Mesenchymal stem cell (in vitro differentiated cells and primary cell): Measurements from ENCODE around the gene TRIM58.

Experiments
- DNase-seq: peaks from one replicate; pipeline ENCODE4 v3.0.0-alpha.2; 2013
- H2AFZ ChIP-seq: one replicate; pipeline ENCODE4 v1.6.1; 2013; ENCODE audit warnings: low read depth, mild to moderate bottlenecking, control low read depth, inconsistent platforms, low read length, moderate library complexity
- H2AK5ac ChIP-seq: 2 replicates; pipeline ENCODE4 v1.6.1; 2013; ENCODE audit warnings: low read length, moderate library complexity, mild to moderate bottlenecking, inconsistent platforms; ENCODE audit not compliant: severe bottlenecking
- H2BK120ac ChIP-seq: one replicate; pipeline ENCODE4 v1.6.1; 2013; ENCODE audit warnings: low read depth, mild to moderate bottlenecking, inconsistent platforms, low read length, moderate library complexity
- H2BK12ac ChIP-seq, 2 experiments: one replicate each; pipeline ENCODE4 v1.6.1; 2013; ENCODE audit warnings: inconsistent platforms in 2 of 2, low read length in 2 of 2, mild to moderate bottlenecking in 2 of 2, moderate library complexity in 2 of 2, control low read depth in 1 of 2
- H2BK15ac ChIP-seq: one replicate; pipeline ENCODE4 v1.6.1; 2013; ENCODE audit warnings: mild to moderate bottlenecking, low read depth, inconsistent platforms; ENCODE audit not compliant: poor library complexity, severe bottlenecking
- H2BK5ac ChIP-seq: 2 replicates; pipeline ENCODE4 v1.6.1; 2013; ENCODE audit warnings: low read depth, mild to moderate bottlenecking, low read length, control low read depth, inconsistent platforms; ENCODE audit not compliant: poor library complexity, severe bottlenecking
- H3K14ac ChIP-seq, 2 experiments: one replicate each; pipeline ENCODE4 v1.6.1; 2013; ENCODE audit warnings: inconsistent platforms in 2 of 2, low read length in 2 of 2, control low read depth in 1 of 2, mild to moderate bottlenecking in 1 of 2, moderate library complexity in 1 of 2
- H3K18ac ChIP-seq, 2 experiments: one replicate each; pipeline ENCODE4 v1.6.1; 2013; ENCODE audit warnings: inconsistent platforms in 2 of 2, low read length in 2 of 2, control low read depth in 1 of 2, low read depth in 1 of 2, mild to moderate bottlenecking in 1 of 2
- H3K23ac ChIP-seq, 2 experiments: one replicate each; pipeline ENCODE4 v1.6.1; 2013; ENCODE audit warnings: inconsistent platforms in 2 of 2, low read length in 2 of 2, mild to moderate bottlenecking in 2 of 2, moderate library complexity in 2 of 2, control low read depth in 1 of 2
- H3K27ac ChIP-seq: 2 replicates; pipeline ENCODE4 v1.5.1; 2013; ENCODE audit warnings: mild to moderate bottlenecking, moderate library complexity, low read length, control low read depth, inconsistent platforms; ENCODE audit not compliant: poor library complexity, severe bottlenecking
- H3K27me3 ChIP-seq, 2 experiments: 2 replicates each; pipeline versions ENCODE4 v1.6.1 to v1.7.0; 2013; ENCODE audit warnings: low read length in 2 of 2, mild to moderate bottlenecking in 2 of 2, moderate library complexity in 2 of 2, control low read depth in 1 of 2, inconsistent platforms in 1 of 2; ENCODE audit not compliant: control insufficient read depth in 1 of 2, insufficient read depth in 1 of 2
- H3K36me3 ChIP-seq, 2 experiments: 2 replicates each; pipeline versions ENCODE4 v1.6.1 to v1.7.0; 2013; ENCODE audit warnings: low read length in 2 of 2, control low read depth in 1 of 2, inconsistent platforms in 1 of 2, low read depth in 1 of 2, mild to moderate bottlenecking in 1 of 2; ENCODE audit not compliant: insufficient read depth in 2 of 2, control insufficient read depth in 1 of 2
- H3K4ac ChIP-seq, 2 experiments: one replicate each; pipeline ENCODE4 v1.6.1; 2013; ENCODE audit warnings: inconsistent platforms in 2 of 2, low read length in 2 of 2, mild to moderate bottlenecking in 2 of 2, moderate library complexity in 2 of 2, control low read depth in 1 of 2, low read depth in 1 of 2
- H3K4me1 ChIP-seq: 2 replicates; pipeline ENCODE4 v1.6.1; 2013; ENCODE audit warnings: low read depth, low read length, control low read depth; ENCODE audit not compliant: control insufficient read depth, insufficient read depth
- H3K4me2 ChIP-seq: 2 replicates; pipeline ENCODE4 v1.6.1; 2013; ENCODE audit warnings: low read length, mild to moderate bottlenecking, inconsistent platforms; ENCODE audit not compliant: poor library complexity, severe bottlenecking
- H3K4me3 ChIP-seq, 2 experiments: 2 replicates each; pipeline versions ENCODE4 v1.5.1 to v1.7.0; 2013; ENCODE audit warnings: low read length in 2 of 2, mild to moderate bottlenecking in 2 of 2, control low read depth in 1 of 2, low read depth in 1 of 2; ENCODE audit not compliant: insufficient read depth in 1 of 2
- H3K79me1 ChIP-seq: replicated peaks from 2 replicates; pipeline ENCODE4 v1.6.1; 2013; ENCODE audit warnings: mild to moderate bottlenecking, control low read depth, low read length, inconsistent platforms; ENCODE audit not compliant: poor library complexity, severe bottlenecking
- H3K9ac ChIP-seq: 2 replicates; pipeline ENCODE4 v1.7.0; 2013; ENCODE audit warnings: mild to moderate bottlenecking, low read length, moderate library complexity
- H3K9me3 ChIP-seq: 2 replicates; pipeline ENCODE4 v1.7.0; 2013; ENCODE audit warnings: mild to moderate bottlenecking, low read length; ENCODE audit not compliant: control insufficient read depth
- H4K8ac ChIP-seq: one replicate; pipeline ENCODE4 v1.6.1; 2013; ENCODE audit warnings: inconsistent platforms, mild to moderate bottlenecking, low read length, moderate library complexity
- H4K91ac ChIP-seq: one replicate; pipeline ENCODE4 v1.6.1; 2013; ENCODE audit warnings: mild to moderate bottlenecking, low read length, inconsistent platforms
- WGBS: methylation state at CpG from one replicate; pipeline ENCODE4 v1.1.7; 2013; ENCODE audit warnings: mixed read lengths; 5-methylcytosine and 5-hydroxymethylcytosine counted together

The TRIM58 gene

DNA sequence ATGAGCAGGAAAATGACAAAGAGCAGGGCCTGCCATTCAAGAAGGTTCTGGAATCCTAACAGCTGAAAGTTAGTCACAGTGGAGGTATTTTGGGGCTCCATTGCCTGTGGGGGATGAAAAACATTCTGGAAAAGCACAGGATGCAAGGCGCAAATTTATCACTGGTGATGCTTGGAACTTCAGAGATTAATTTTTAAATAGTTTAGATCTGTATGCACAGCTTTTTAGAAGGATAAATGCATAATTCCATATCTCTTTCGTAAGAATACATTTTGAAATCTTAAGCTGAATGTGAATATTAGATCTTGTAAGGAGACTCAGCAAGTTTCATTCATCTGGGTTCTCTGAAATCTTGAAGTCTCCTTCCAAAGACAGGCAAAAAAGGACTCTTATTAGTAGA lies 15.2 kb upstream of the TRIM58 start, which contains the start of gene OR11L1:
OR11L1 (minus strand) TSS at position 101 of the 400 bp plus-strand sequence; CDS start at position 101, 0 bp downstream.
- H2AK5ac ChIP-seq = no peak within 1 kb of the TSS
- no peaks in the 10 kb centered on the region for H3K4me1 ChIP-seq
- H3K4ac ChIP-seq = no peak within 1 kb of the TSS
- no peak within 1 kb of the TSS for H3K9ac ChIP-seq
- H3K14ac ChIP-seq = no peak within 1 kb of the TSS
- H3K27me3 ChIP-seq = no peaks in the 10 kb centered on the region
- no peaks in the 10 kb centered on the region for H3K79me1 ChIP-seq
- peaks cover 22% of the 10 kb centered on the region for H3K9me3 ChIP-seq
- no peak for DNase-seq
- H4K8ac ChIP-seq = no peak within 1 kb of the TSS
- H2BK12ac ChIP-seq = no peak within 1 kb of the TSS
- no peak within 1 kb of the TSS for H4K91ac ChIP-seq
- no CpG with 5 or more reads among the region's 2 CpGs for WGBS
- no peak within 1 kb of the TSS for H3K4me2 ChIP-seq
- no peak within 1 kb of the TSS for H3K27ac ChIP-seq
- H3K23ac ChIP-seq = no peak within 1 kb of the TSS
- H3K4me3 ChIP-seq = no peak within 1 kb of the TSS
- no peaks in the 10 kb centered on the region for H3K36me3 ChIP-seq
- H2BK15ac ChIP-seq = no peak within 1 kb of the TSS
- H3K18ac ChIP-seq = no peak within 1 kb of the TSS
- H2BK5ac ChIP-seq = no peak within 1 kb of the TSS
- H2BK120ac ChIP-seq = no peak within 1 kb of the TSS
- no peak within 1 kb of the TSS for H2AFZ ChIP-seq

DNA sequence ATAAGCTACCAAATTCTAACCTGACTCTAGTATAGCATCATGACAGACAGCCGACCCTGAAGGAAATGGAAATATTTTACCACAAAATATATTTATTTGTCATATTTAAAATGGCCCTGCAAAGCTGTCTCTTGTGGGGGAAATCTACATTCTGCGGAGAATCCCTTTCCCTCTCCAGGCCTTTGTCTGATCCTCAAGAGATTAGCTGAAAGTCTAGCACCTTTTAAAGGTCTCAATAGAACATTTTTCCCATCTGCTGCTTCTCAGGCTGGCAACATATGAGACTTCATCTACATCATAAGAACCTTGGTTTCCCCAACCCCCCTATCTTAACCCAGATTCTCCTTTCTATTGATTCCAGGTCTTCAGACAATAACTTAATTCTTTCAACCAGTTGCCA lies 13.6 kb upstream of the TRIM58 start:
- Histone ChIP-seq H3K4me1 (no peaks in the 10 kb centered on the region), H4K91ac (no peak overlapping the region), H3K9ac (no peak overlapping the region), H3K18ac (no peak overlapping the region), H3K23ac (no peak overlapping the region), H3K9me3 (peaks cover 18% of the 10 kb centered on the region), H4K8ac (no peak overlapping the region), H2AFZ (no peak overlapping the region), H3K4me2 (no peak overlapping the region), H3K27me3 (no peaks in the 10 kb centered on the region), H2BK120ac (no peak overlapping the region), H2BK5ac (no peak overlapping the region), H3K4me3 (no peak overlapping the region), H3K79me1 (no peaks in the 10 kb centered on the region), H2BK12ac (no peak overlapping the region), H3K36me3 (no peaks in the 10 kb centered on the region), H3K27ac (no peak overlapping the region), H2BK15ac (no peak overlapping the region), H3K4ac (no peak overlapping the region), H2AK5ac (no peak overlapping the region), H3K14ac (no peak overlapping the region)
- WGBS = 91% methylated on average over 1 of the region's 2 CpGs
- no peak for DNase-seq

- Histone ChIP-seq H3K23ac (no peak overlapping the region), H2AFZ (no peak overlapping the region), H3K4me2 (no peak overlapping the region), H4K8ac (no peak overlapping the region), H2BK15ac (no peak overlapping the region), H2BK5ac (no peak overlapping the region), H3K18ac (no peak overlapping the region), H3K27me3 (no peaks in the 10 kb centered on the region), H3K4ac (no peak overlapping the region), H2AK5ac (no peak overlapping the region), H3K4me3 (no peak overlapping the region), H3K9ac (no peak overlapping the region), H4K91ac (no peak overlapping the region), H2BK12ac (no peak overlapping the region), H3K14ac (no peak overlapping the region), H3K79me1 (no peaks in the 10 kb centered on the region), H3K9me3 (peaks cover 15% of the 10 kb centered on the region), H2BK120ac (no peak overlapping the region), H3K4me1 (no peaks in the 10 kb centered on the region), H3K27ac (no peak overlapping the region), H3K36me3 (no peaks in the 10 kb centered on the region)
- 68% methylated on average over 12 of the region's 12 CpGs for whole genome bisulfite sequencing
- DNase-seq = no peak
Observed at GRCh38 chr1:247845011-247845692, 11.8 kb upstream of the TRIM58 start.

DNA sequence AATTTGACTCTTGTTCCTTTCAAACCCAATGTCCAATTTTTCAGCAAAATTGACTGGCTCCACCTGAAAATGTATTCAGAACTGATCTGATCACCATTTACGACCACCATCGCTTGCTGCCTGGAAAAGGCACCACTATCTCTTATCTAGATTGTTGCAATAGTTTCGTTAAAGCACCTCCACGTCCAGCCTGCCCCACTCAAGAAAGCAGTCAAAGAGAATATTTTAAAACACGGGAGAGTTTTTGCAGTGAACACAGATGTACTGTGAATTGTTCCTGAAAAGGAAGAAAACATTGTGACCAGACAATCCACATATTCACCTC lies 11.3 kb upstream of the TRIM58 start:
- WGBS = 86% methylated on average over 5 of the region's 5 CpGs

More for the DNA sequence above, 11.3 kb upstream of the TRIM58 start:
- DNase-seq = no peak
- H4K8ac ChIP-seq = no peak overlapping the region
- H3K36me3 ChIP-seq = no peaks in the 10 kb centered on the region
- peaks cover 12% of the 10 kb centered on the region for H3K9me3 ChIP-seq
- no peak overlapping the region for H3K4me2 ChIP-seq
- no peaks in the 10 kb centered on the region for H3K4me1 ChIP-seq
- H2AK5ac ChIP-seq = no peak overlapping the region
- H2BK12ac ChIP-seq = no peak overlapping the region
- H3K4me3 ChIP-seq = no peak overlapping the region
- no peak overlapping the region for H3K27ac ChIP-seq
- no peak overlapping the region for H2AFZ ChIP-seq
- no peak overlapping the region for H3K14ac ChIP-seq
- no peaks in the 10 kb centered on the region for H3K79me1 ChIP-seq
- no peak overlapping the region for H2BK15ac ChIP-seq
- no peak overlapping the region for H4K91ac ChIP-seq
- no peaks in the 10 kb centered on the region for H3K27me3 ChIP-seq
- H2BK5ac ChIP-seq = no peak overlapping the region
- no peak overlapping the region for H2BK120ac ChIP-seq
- H3K9ac ChIP-seq = no peak overlapping the region
- no peak overlapping the region for H3K18ac ChIP-seq
- no peak overlapping the region for H3K23ac ChIP-seq
- H3K4ac ChIP-seq = no peak overlapping the region
